ENCODE measurements around the gene NDRG3.
A peak's percentile ranks its signal among the peaks of the same experiment; 100 is the strongest.

NDRG3 gene

DNA sequence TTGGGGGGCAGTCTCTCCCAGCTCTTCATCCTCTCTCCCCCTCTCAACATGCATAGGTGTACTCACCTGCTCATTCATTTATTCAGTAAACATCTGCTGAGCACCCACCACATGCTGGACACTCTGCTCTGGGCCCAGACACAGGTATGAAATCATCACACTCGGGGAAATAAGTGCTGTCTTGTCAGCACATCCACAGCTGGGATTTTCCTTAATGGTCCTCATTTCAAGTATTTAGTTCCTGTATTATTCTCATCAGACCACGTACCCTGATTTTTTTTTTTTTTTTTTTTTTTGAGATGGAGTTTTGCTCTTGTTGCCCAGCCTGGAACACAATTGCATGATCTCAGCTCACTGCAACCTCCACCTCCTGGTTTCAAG, 121.0 kb downstream of the NDRG3 start:
- Histone ChIP-seq H3K18ac (ENCODE audit: low read length) (no peak overlapping the region), H3K9ac (ENCODE audit: low read length) (no peak overlapping the region), H3K79me2 (ENCODE audit: control insufficient read depth, insufficient read depth, low read length) (no peaks in the 10 kb centered on the region), H3K4me1 (ENCODE audit: control insufficient read depth, low read depth, low read length) (no peaks in the 10 kb centered on the region), H3K36me3 (ENCODE audit: control insufficient read depth, insufficient read depth, low read length) (no peaks in the 10 kb centered on the region), H3K4me2 (ENCODE audit: low read length) (no peak overlapping the region), H3K4me3 (ENCODE audit: low read length) (no peak overlapping the region), H2BK15ac (replicated peaks; ENCODE audit: low read depth) (no peak overlapping the region), H3K27me3 (ENCODE audit: insufficient read depth, low read length, poor library complexity) (no peaks in the 10 kb centered on the region), H2BK120ac (ENCODE audit: low read depth, low read length) (no peak overlapping the region), H3K79me1 (ENCODE audit: low read length) (no peaks in the 10 kb centered on the region), H3K23ac (ENCODE audit: low read length) (no peak overlapping the region), H4K8ac (ENCODE audit: low read depth, low read length) (no peak overlapping the region), H4K5ac (ENCODE audit: low read length) (no peak overlapping the region), H3K56ac (ENCODE audit: low read length) (no peak overlapping the region), H3K4ac (ENCODE audit: low read depth, low read length) (no peak overlapping the region), H3K27ac (ENCODE audit: low read depth, low read length) (no peak overlapping the region), H2BK5ac (ENCODE audit: low read length) (no peak overlapping the region), H2AK5ac (ENCODE audit: low read length) (no peak overlapping the region)
- DNase-seq: no peak
- WGBS (ENCODE audit: extremely low coverage, insufficient coverage, low lambda C conversion rate): no CpG with 5 or more reads among the region's 2 CpGs

DNA sequence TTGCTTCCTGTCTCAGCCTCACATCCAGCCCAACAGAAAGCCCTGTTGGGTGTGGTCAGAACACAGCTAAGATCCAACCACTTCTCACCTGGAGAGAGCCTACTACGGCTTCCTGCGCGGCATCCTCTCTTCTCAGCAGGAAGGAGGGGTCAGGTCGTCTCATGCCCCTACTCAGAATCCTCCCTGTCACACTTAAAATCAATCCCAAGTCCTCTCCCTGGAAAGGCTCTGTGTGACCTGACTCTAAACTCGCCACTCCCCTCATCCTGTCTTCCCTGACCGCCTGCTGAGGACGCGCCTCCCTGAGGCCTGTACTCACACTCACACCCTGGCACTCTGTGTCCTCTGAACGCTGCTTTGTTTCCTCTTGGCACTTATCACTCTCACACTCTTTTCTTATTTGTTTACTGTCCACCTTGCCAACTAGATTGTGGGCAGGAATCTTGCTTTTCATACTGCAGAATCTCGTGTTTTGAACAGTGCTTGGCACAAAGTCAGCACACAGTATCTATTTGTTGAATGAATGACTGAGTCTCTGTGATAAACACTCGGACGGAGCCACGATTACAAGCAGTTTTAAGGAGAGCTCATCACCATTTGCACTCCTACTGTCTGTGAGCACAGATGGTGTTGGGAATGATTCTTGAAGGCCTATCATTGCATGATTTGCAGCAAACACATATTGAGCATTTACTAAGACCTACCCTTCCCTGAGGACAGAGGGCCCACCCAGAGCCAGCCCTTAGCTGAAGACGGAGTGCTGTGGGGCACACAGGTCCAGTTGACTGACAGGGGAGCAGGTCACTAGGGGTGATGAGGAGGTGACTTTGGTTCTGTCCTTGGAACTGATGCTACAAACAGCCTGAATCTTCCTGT, 121.6 kb downstream of the NDRG3 start:
- Histone ChIP-seq H3K4me2 (ENCODE audit: low read length) (no peak overlapping the region), H2AK5ac (ENCODE audit: low read length) (no peak overlapping the region), H3K56ac (ENCODE audit: low read length) (no peak overlapping the region), H3K4ac (ENCODE audit: low read depth, low read length) (no peak overlapping the region), H3K18ac (ENCODE audit: low read length) (no peak overlapping the region), H3K9ac (ENCODE audit: low read length) (no peak overlapping the region), H3K4me3 (ENCODE audit: low read length) (no peak overlapping the region), H3K4me1 (ENCODE audit: control insufficient read depth, low read depth, low read length) (no peaks in the 10 kb centered on the region), H3K36me3 (ENCODE audit: control insufficient read depth, insufficient read depth, low read length) (no peaks in the 10 kb centered on the region), H2BK15ac (replicated peaks; ENCODE audit: low read depth) (no peak overlapping the region), H3K27ac (ENCODE audit: low read depth, low read length) (no peak overlapping the region), H3K23ac (ENCODE audit: low read length) (no peak overlapping the region), H3K79me1 (ENCODE audit: low read length) (no peaks in the 10 kb centered on the region), H3K27me3 (ENCODE audit: insufficient read depth, low read length, poor library complexity) (no peaks in the 10 kb centered on the region), H3K79me2 (ENCODE audit: control insufficient read depth, insufficient read depth, low read length) (no peaks in the 10 kb centered on the region), H4K5ac (ENCODE audit: low read length) (no peak overlapping the region), H2BK120ac (ENCODE audit: low read depth, low read length) (no peak overlapping the region), H4K8ac (ENCODE audit: low read depth, low read length) (no peak overlapping the region), H2BK5ac (ENCODE audit: low read length) (no peak overlapping the region)
- DNase-seq: peak; percentile 45
- WGBS (ENCODE audit: extremely low coverage, insufficient coverage, low lambda C conversion rate): no CpG with 5 or more reads among the region's 14 CpGs

DNA sequence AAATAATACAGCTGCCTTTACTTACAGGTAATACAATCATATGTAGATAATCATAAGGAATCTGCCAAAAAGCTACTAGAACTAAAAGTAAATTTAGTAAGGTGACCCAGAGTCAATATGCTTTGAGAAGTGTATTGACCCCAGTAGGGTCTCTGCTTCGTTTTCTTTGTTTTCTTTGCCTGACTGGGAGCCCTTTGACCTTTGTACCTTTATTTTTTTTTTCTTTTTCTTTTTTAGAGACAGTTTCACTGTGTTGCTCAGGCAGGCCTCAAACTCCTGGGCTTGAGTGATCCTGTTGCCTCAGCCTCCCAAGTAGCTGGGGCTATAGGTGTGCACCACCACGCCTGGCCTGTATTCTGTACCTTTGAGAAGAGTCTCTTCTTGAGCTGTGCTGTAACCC, 122.4 kb downstream of the NDRG3 start:
- Histone ChIP-seq H3K27ac (ENCODE audit: low read depth, low read length) (no peak overlapping the region), H3K23ac (ENCODE audit: low read length) (no peak overlapping the region)

DNA sequence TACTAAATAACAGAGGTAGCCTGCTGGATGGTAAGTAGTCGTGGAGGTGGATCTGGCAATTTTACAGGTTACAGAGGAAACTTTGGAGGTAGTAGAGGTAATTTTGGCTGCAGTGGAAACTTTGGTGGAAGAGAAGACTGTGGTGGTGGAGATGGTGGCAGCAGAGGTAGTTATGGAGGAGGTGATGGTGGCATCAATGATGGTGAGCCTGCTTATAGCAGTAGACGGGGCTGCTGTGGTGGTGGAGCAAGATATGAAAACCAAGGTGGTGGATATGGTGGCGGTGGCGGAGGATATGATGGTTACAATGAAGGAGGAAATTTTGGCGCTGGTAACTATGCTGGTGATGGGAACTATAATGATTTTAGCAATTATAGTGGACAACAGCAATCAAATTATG, 125.0 kb downstream of the NDRG3 start:
- Histone ChIP-seq H3K56ac (ENCODE audit: low read length) (no peak overlapping the region), H3K79me2 (ENCODE audit: control insufficient read depth, insufficient read depth, low read length) (no peaks in the 10 kb centered on the region), H2BK5ac (ENCODE audit: low read length) (no peak overlapping the region), H2AK5ac (ENCODE audit: low read length) (no peak overlapping the region), H3K9ac (ENCODE audit: low read length) (no peak overlapping the region), H3K27ac (ENCODE audit: low read depth, low read length) (no peak overlapping the region), H3K4me2 (ENCODE audit: low read length) (no peak overlapping the region), H4K8ac (ENCODE audit: low read depth, low read length) (no peak overlapping the region), H2BK120ac (ENCODE audit: low read depth, low read length) (no peak overlapping the region), H3K18ac (ENCODE audit: low read length) (no peak overlapping the region), H2BK15ac (replicated peaks; ENCODE audit: low read depth) (no peak overlapping the region), H3K27me3 (ENCODE audit: insufficient read depth, low read length, poor library complexity) (no peaks in the 10 kb centered on the region), H3K36me3 (ENCODE audit: control insufficient read depth, insufficient read depth, low read length) (no peaks in the 10 kb centered on the region), H3K4me3 (ENCODE audit: low read length) (no peak overlapping the region), H3K4ac (ENCODE audit: low read depth, low read length) (no peak overlapping the region), H3K23ac (ENCODE audit: low read length) (no peak overlapping the region), H4K5ac (ENCODE audit: low read length) (no peak overlapping the region), H3K4me1 (ENCODE audit: control insufficient read depth, low read depth, low read length) (no peaks in the 10 kb centered on the region), H3K79me1 (ENCODE audit: low read length) (no peaks in the 10 kb centered on the region)
- no CpG with 5 or more reads among the region's 5 CpGs for WGBS (ENCODE audit: extremely low coverage, insufficient coverage, low lambda C conversion rate)
- no peak for DNase-seq

More for the DNA sequence above, 122.4 kb downstream of the NDRG3 start:
- Histone ChIP-seq H4K8ac (ENCODE audit: low read depth, low read length) (no peak overlapping the region), H3K4ac (ENCODE audit: low read depth, low read length) (no peak overlapping the region), H3K79me1 (ENCODE audit: low read length) (no peaks in the 10 kb centered on the region), H3K4me1 (ENCODE audit: control insufficient read depth, low read depth, low read length) (no peaks in the 10 kb centered on the region), H3K36me3 (ENCODE audit: control insufficient read depth, insufficient read depth, low read length) (no peaks in the 10 kb centered on the region), H3K18ac (ENCODE audit: low read length) (no peak overlapping the region), H2BK15ac (replicated peaks; ENCODE audit: low read depth) (no peak overlapping the region), H3K79me2 (ENCODE audit: control insufficient read depth, insufficient read depth, low read length) (no peaks in the 10 kb centered on the region), H3K4me2 (ENCODE audit: low read length) (no peak overlapping the region), H3K4me3 (ENCODE audit: low read length) (no peak overlapping the region), H2BK120ac (ENCODE audit: low read depth, low read length) (no peak overlapping the region), H2AK5ac (ENCODE audit: low read length) (no peak overlapping the region), H3K9ac (ENCODE audit: low read length) (no peak overlapping the region), H2BK5ac (ENCODE audit: low read length) (no peak overlapping the region), H3K56ac (ENCODE audit: low read length) (no peak overlapping the region), H3K27me3 (ENCODE audit: insufficient read depth, low read length, poor library complexity) (no peaks in the 10 kb centered on the region), H4K5ac (ENCODE audit: low read length) (no peak overlapping the region)
- DNase-seq: no peak
- no CpG with 5 or more reads among the region's 2 CpGs for WGBS (ENCODE audit: extremely low coverage, insufficient coverage, low lambda C conversion rate)

DNA sequence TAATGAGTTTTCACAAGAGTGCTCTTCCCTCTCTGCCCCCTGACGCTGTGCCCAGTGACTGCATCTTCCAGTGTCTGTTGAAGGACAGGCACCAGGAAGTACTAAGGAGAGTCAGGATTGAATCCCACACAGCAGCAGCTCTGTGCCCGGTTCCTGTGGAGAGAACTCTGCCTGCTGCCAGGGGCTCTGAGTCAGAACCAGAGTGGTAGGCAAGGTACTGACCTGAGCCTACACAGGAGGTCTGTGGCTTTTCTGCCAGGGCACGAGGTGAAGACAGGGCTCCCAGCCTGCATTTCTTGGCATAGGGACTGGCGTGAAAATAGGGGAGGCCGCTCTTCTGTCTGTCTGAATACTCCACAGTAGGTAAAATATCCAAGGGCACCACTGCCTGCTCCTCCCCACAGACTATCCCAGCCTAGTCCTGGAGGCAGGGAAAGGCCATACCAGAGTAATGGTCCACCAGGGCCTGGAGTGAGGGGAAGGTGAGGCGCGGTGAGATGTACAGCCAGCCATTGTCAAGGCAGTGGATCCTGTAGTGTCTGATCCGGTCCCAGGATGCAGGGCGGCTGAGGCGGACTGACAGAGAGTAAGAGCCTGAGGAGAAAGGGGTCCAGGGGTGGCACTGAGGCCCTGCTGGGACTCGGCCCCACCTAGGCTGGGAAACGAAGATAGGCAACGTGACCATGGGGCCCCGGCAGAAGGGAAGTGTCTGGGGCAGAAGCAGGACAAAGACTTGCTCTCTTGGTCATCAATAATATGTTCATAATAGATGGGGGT, 130.9 kb downstream of the NDRG3 start:
- WGBS (ENCODE audit: extremely low coverage, insufficient coverage, low lambda C conversion rate): no CpG with 5 or more reads among the region's 14 CpGs

More for the DNA sequence above, 130.9 kb downstream of the NDRG3 start:
- Histone ChIP-seq H3K56ac (ENCODE audit: low read length) (no peak overlapping the region), H3K4me1 (ENCODE audit: control insufficient read depth, low read depth, low read length) (no peaks in the 10 kb centered on the region), H4K5ac (ENCODE audit: low read length) (no peak overlapping the region), H3K4me2 (ENCODE audit: low read length) (no peak overlapping the region), H3K27ac (ENCODE audit: low read depth, low read length) (no peak overlapping the region), H3K79me2 (ENCODE audit: control insufficient read depth, insufficient read depth, low read length) (no peaks in the 10 kb centered on the region), H3K4me3 (ENCODE audit: low read length) (no peak overlapping the region), H2BK15ac (replicated peaks; ENCODE audit: low read depth) (no peak overlapping the region), H3K23ac (ENCODE audit: low read length) (no peak overlapping the region), H2BK120ac (ENCODE audit: low read depth, low read length) (no peak overlapping the region), H4K8ac (ENCODE audit: low read depth, low read length) (no peak overlapping the region), H3K18ac (ENCODE audit: low read length) (no peak overlapping the region), H3K4ac (ENCODE audit: low read depth, low read length) (no peak overlapping the region), H3K79me1 (ENCODE audit: low read length) (no peaks in the 10 kb centered on the region), H3K9ac (ENCODE audit: low read length) (no peak overlapping the region), H3K27me3 (ENCODE audit: insufficient read depth, low read length, poor library complexity) (no peaks in the 10 kb centered on the region), H3K36me3 (ENCODE audit: control insufficient read depth, insufficient read depth, low read length) (peaks cover 21% of the 10 kb centered on the region), H2AK5ac (ENCODE audit: low read length) (no peak overlapping the region), H2BK5ac (ENCODE audit: low read length) (no peak overlapping the region)
- DNase-seq: no peak

Data from mesendoderm (in vitro differentiated cells).